HL-60 (cell line): ENCODE measurements around the gene FHIT.

ENCODE experiments used
- DNase-seq, 2 experiments: peaks; one replicate each; pipeline ENCODE4 v3.0.0-alpha.2; 2010 to 2020; ENCODE audit warnings: low read depth in 1 of 2, low spot score in 1 of 2
- H3K27ac ChIP-seq: fragments of 250-450 bp; sonication (Bioruptor Pico); replicated peaks from 2 replicates; pipeline ENCODE4 v1.5.1; 2020; ENCODE audit warnings: mild to moderate bottlenecking, moderate library complexity
- H3K27me3 ChIP-seq: fragments of 250-450 bp; sonication (Bioruptor Pico); 2 replicates; pipeline ENCODE4 v1.5.1; 2021; ENCODE audit warnings: mild to moderate bottlenecking, moderate library complexity; ENCODE audit not compliant: insufficient read depth, poor library complexity, severe bottlenecking
- H3K4me3 ChIP-seq: replicated peaks from 2 replicates; pipeline ENCODE4 v1.5.1; 2011; ENCODE audit warnings: mild to moderate bottlenecking, control low read depth, low read length; ENCODE audit not compliant: insufficient read depth
- GABPA ChIP-seq: IDR thresholded peaks from 2 replicates; pipeline ENCODE4 v1.6.1; 2012; ENCODE audit warnings: low read depth
- POLR2AphosphoS5 ChIP-seq: IDR thresholded peaks from 2 replicates; pipeline ENCODE4 v1.6.1; 2012; ENCODE audit warnings: low read depth
- SPI1 ChIP-seq: IDR thresholded peaks from 2 replicates; pipeline ENCODE4 v1.6.1; 2012; ENCODE audit warnings: low read depth, mild to moderate bottlenecking, borderline replicate concordance
- TF ChIP-seq, protein P1 (sequence below): IDR thresholded peaks from 2 replicates; pipeline ENCODE4 v1.6.1; 2012; ENCODE audit warnings: low read depth; ENCODE audit not compliant: insufficient replicate concordance
- TF ChIP-seq, protein P2 (sequence below): IDR thresholded peaks from one replicate; pipeline ENCODE4 v1.5.1; 2011; ENCODE audit warnings: low read length, control low read depth, inconsistent platforms; ENCODE audit not compliant: insufficient read depth

FHIT gene

DNA sequence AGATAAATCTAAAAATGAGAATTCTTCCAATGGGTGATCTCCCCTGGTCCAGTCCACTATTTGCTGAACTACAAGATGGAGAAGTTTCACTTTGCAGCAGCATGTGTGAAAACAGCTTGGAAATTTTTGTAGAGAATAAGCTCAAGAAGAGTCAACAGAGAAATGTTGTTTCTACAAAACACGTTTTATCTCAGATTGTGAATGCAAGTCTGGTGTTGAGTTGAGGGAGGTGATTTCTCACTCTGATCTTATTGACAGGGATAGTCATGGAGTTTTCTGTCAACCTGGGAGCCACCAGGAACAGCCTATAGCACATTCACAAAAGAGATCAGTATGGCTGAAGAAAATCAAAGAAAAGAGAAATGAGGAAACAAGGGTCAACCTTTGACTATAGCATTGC, 1220.3 kb downstream of the FHIT start:
- no peak overlapping the region for H3K4me3 ChIP-seq
- DNase-seq: no peak
- TF ChIP-seq, protein P1, sequence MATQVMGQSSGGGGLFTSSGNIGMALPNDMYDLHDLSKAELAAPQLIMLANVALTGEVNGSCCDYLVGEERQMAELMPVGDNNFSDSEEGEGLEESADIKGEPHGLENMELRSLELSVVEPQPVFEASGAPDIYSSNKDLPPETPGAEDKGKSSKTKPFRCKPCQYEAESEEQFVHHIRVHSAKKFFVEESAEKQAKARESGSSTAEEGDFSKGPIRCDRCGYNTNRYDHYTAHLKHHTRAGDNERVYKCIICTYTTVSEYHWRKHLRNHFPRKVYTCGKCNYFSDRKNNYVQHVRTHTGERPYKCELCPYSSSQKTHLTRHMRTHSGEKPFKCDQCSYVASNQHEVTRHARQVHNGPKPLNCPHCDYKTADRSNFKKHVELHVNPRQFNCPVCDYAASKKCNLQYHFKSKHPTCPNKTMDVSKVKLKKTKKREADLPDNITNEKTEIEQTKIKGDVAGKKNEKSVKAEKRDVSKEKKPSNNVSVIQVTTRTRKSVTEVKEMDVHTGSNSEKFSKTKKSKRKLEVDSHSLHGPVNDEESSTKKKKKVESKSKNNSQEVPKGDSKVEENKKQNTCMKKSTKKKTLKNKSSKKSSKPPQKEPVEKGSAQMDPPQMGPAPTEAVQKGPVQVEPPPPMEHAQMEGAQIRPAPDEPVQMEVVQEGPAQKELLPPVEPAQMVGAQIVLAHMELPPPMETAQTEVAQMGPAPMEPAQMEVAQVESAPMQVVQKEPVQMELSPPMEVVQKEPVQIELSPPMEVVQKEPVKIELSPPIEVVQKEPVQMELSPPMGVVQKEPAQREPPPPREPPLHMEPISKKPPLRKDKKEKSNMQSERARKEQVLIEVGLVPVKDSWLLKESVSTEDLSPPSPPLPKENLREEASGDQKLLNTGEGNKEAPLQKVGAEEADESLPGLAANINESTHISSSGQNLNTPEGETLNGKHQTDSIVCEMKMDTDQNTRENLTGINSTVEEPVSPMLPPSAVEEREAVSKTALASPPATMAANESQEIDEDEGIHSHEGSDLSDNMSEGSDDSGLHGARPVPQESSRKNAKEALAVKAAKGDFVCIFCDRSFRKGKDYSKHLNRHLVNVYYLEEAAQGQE: no peak
- TF ChIP-seq, protein P2, sequence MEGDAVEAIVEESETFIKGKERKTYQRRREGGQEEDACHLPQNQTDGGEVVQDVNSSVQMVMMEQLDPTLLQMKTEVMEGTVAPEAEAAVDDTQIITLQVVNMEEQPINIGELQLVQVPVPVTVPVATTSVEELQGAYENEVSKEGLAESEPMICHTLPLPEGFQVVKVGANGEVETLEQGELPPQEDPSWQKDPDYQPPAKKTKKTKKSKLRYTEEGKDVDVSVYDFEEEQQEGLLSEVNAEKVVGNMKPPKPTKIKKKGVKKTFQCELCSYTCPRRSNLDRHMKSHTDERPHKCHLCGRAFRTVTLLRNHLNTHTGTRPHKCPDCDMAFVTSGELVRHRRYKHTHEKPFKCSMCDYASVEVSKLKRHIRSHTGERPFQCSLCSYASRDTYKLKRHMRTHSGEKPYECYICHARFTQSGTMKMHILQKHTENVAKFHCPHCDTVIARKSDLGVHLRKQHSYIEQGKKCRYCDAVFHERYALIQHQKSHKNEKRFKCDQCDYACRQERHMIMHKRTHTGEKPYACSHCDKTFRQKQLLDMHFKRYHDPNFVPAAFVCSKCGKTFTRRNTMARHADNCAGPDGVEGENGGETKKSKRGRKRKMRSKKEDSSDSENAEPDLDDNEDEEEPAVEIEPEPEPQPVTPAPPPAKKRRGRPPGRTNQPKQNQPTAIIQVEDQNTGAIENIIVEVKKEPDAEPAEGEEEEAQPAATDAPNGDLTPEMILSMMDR: no peak
- no peak overlapping the region for H3K27ac ChIP-seq
- H3K27me3 ChIP-seq: no peaks in the 10 kb centered on the region

DNA sequence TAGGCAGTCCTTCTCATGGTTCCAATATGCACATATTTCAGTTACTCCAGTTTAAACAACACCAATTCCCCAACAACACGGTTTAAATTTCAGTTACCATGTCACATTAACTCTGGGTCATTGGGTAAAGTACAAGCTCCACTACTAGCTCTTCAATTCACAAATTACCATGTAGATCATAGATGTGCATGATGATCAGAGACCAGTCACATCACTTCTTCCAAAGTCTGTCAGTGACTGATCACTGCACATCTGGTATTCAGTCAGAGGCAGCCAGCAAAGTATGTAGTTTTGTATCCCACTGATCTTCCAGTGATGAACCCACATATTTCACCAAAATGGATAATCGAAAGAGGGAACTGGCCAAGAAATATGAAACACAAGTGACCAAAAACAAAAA, 1223.0 kb downstream of the FHIT start:
- TF ChIP-seq GABPA (no peak), SPI1 (no peak), POLR2AphosphoS5 (no peak)
- TF ChIP-seq, protein P2: no peak
- TF ChIP-seq, protein P1: no peak
- no peak overlapping the region for H3K4me3 ChIP-seq
- H3K27ac ChIP-seq: no peak overlapping the region
- no peaks in the 10 kb centered on the region for H3K27me3 ChIP-seq
- DNase-seq: no peak

- no peaks in the 10 kb centered on the region for H3K27me3 ChIP-seq
- no peak for DNase-seq
- no peak overlapping the region for H3K27ac ChIP-seq
Measured at GRCh38 chr3:60027335-60027734, 1223.9 kb downstream of the FHIT start.

More at GRCh38 chr3:60027335-60027734, 1223.9 kb downstream of the FHIT start:
- H3K4me3 ChIP-seq: no peak overlapping the region
- TF ChIP-seq, protein P2: no peak
- TF ChIP-seq POLR2AphosphoS5 (no peak), GABPA (no peak), SPI1 (no peak)
- TF ChIP-seq, protein P1: no peak
